ENCODE results near the gene ARMC6. TPM values are rescaled to one million over a fixed set of nuclear protein-coding genes. Genes with fewer than 3 reads are reported as not detected.

The ARMC6 gene
- total and polyA plus RNA-seq, 2 experiments from 2014 or later, result 40.9 to 112 TPM

GRCh38 chr19:19004144-19004543, 29.3 kb upstream of the ARMC6 start:
- peaks cover 44% of the 10 kb centered on the region for H3K36me3 ChIP-seq (ENCODE audit: insufficient read depth)
- H3K4me3 ChIP-seq, result no peak overlapping the region
- Mint-ChIP-seq H3K27ac (no peak overlapping the region), H3K4me1 (no peaks in the 10 kb centered on the region), H3K4me3 (no peak overlapping the region), H3K36me3 (ENCODE audit: low read depth) (peaks cover 81% of the 10 kb centered on the region), H3K27me3 (ENCODE audit: insufficient read depth, low read depth, poor library complexity) (peaks cover 12% of the 10 kb centered on the region), H3K9me3 (no peaks in the 10 kb centered on the region)
- no peaks in the 10 kb centered on the region; the same call in none of the 2 replicates for H4K20me1 ChIP-seq (replicated peaks; ENCODE audit: insufficient read depth)
- no peak overlapping the region for H3K4me2 ChIP-seq
- ATAC-seq (no peak), DNase-seq (ENCODE audit: low spot score) (no peak)
- H3F3A ChIP-seq (replicated peaks; ENCODE audit: low read depth), result peaks cover 4% of the 10 kb centered on the region; the same call in 1 of the 2 replicates
- no peak overlapping the region for H2AFZ ChIP-seq
- H3K27me3 ChIP-seq (ENCODE audit: insufficient read depth), result no peaks in the 10 kb centered on the region
- no peaks in the 10 kb centered on the region for H3K79me2 ChIP-seq (replicated peaks; ENCODE audit: insufficient read depth)
- TF ChIP-seq CREB1 (CRISPR knock-in tag; IDR thresholded peaks at IDR 0.05; ENCODE audit: low read depth) (no peak), ETS1 (IDR thresholded peaks at IDR 0.05) (no peak), ZNF462 (CRISPR knock-in tag; IDR thresholded peaks at IDR 0.05) (no peak), NANOG (IDR thresholded peaks at IDR 0.05; ENCODE audit: borderline replicate concordance) (no peak), STAT1 (IDR thresholded peaks at IDR 0.05; ENCODE audit: unreplicated experiment) (no peak), ZNF331 (CRISPR knock-in tag; IDR thresholded peaks at IDR 0.05; ENCODE audit: low read depth) (no peak), REST (IDR thresholded peaks at IDR 0.05; ENCODE audit: unreplicated experiment) (no peak), CTCF (conservative IDR thresholded peaks at IDR 0.05; ENCODE audit: low read depth in 2 of 2) (no peak), JUNB (IDR thresholded peaks at IDR 0.05; ENCODE audit: unreplicated experiment) (no peak), POLR2AphosphoS5 (IDR thresholded peaks at IDR 0.05; ENCODE audit: low read depth) (no peak), EZH2phosphoT487 (IDR thresholded peaks at IDR 0.05; ENCODE audit: unreplicated experiment) (no peak), EZH2 (IDR thresholded peaks at IDR 0.05; ENCODE audit: low read depth, unreplicated experiment) (no peak), ZNF114 (CRISPR knock-in tag; IDR thresholded peaks at IDR 0.05) (no peak)
- H3K27ac ChIP-seq (ENCODE audit: low read depth), result no peak overlapping the region
- H3K4me1 ChIP-seq (ENCODE audit: insufficient read depth), result no peaks in the 10 kb centered on the region
- H3K9me2 ChIP-seq (ENCODE audit: insufficient read depth), result no peaks in the 10 kb centered on the region
